ENCODE results near the gene TEAD4.

The TEAD4 gene

DNA sequence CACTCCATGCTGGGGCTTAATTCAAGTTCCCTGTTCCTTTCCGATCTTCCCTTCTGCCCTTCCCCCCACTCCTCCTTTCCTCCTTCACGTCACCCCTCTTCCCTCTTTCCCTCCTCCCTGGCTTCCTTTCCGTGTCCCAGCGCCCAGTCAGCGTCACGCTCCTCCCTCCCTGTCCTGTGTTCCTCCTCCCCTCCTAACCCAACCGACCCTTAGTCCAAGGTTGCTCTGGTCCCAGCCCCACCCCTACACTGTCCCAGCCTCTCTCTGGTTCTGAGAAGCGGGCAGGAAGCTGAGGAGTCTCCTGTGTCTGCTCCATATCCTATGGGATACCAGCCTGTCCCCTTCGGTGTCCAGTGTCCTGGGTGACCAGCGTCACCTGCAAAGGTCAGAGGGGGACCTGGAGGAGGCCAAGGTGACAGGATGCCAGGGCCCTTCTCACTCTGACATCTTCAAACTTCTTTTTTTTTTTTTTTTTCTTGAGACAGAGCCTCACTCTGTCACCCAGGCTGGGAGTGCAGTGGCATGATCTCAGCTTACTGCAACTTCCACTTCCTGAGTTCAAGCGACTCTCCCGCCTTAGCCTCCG is 61.7 kb downstream of the TEAD4 start:
- H3K4me3 ChIP-seq (ENCODE audit: low read length) = no peak overlapping the region
- TF ChIP-seq, protein P1, sequence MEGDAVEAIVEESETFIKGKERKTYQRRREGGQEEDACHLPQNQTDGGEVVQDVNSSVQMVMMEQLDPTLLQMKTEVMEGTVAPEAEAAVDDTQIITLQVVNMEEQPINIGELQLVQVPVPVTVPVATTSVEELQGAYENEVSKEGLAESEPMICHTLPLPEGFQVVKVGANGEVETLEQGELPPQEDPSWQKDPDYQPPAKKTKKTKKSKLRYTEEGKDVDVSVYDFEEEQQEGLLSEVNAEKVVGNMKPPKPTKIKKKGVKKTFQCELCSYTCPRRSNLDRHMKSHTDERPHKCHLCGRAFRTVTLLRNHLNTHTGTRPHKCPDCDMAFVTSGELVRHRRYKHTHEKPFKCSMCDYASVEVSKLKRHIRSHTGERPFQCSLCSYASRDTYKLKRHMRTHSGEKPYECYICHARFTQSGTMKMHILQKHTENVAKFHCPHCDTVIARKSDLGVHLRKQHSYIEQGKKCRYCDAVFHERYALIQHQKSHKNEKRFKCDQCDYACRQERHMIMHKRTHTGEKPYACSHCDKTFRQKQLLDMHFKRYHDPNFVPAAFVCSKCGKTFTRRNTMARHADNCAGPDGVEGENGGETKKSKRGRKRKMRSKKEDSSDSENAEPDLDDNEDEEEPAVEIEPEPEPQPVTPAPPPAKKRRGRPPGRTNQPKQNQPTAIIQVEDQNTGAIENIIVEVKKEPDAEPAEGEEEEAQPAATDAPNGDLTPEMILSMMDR (conservative IDR thresholded peaks at IDR 0.05; ENCODE audit: low read length) = no peak
- DNase-seq (ENCODE audit: low read depth) = no peak

DNA sequence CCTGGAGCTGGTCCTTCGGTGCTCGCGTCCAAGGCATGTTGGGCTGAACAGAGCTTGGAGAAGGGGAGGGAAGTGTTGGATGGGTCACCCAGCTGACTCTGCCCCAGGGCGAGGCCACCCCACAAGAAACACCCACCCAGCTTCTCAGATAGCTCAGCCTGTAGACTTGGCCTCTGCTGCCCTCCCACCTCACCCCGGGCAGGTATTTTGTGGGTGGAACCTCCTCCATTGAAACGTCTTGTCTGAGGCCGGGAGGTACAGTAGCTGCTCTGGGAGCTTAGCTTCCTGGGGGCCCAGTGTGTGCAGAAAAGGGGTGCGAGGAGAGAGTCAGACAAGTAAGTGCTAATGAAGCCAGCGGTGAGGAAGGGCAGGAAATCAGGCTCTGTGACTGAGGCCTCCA is 63.2 kb downstream of the TEAD4 start:
- DNase-seq (ENCODE audit: low read depth) = no peak
- TF ChIP-seq, protein P1 (conservative IDR thresholded peaks at IDR 0.05; ENCODE audit: low read length) = no peak
- H3K4me3 ChIP-seq (ENCODE audit: low read length) = no peak overlapping the region

DNA sequence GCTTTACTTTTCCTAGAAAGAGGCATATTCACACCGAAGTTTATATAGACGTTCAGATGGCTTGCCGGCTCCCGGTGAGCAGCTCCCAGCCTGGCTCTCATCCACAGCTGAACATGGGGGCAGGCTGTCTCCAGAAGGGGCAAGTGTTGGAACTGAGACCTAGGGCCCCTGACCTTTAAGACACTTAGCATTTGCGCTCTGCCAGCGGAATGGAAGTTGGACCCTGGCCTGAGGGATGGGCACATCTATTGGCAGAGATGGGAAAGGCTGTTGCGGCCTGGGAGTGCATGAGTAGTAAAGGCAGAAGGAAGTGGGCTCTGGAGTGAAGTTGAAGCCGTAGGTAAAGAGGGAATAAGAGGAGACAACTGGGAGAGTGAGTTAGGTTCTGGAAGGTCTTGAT is 63.8 kb downstream of the TEAD4 start:
- DNase-seq (ENCODE audit: low read depth) = no peak
- TF ChIP-seq, protein P1 (conservative IDR thresholded peaks at IDR 0.05; ENCODE audit: low read length) = no peak
- H3K4me3 ChIP-seq (ENCODE audit: low read length) = no peak overlapping the region

DNA sequence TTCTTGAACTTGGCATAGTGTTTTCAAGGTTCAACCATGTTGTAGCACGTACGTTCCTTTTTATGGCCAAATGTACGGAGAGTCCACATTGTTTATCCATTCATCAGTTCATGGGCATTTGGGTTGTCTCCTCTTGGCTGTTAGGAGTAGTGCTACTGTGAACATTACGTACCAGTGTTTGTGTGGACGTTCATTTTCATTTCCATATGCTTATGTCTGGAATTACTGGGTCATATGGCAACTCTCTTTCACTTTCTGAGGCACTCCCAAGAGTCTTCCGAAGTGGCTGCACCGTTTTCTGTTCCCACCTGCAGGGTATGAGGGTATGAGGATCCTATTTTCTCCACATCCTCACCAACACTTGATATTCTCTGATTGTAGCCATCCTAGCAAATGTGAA is 68.9 kb downstream of the TEAD4 start:
- no peak overlapping the region for H3K4me3 ChIP-seq (ENCODE audit: low read length)
- no peak for DNase-seq (ENCODE audit: low read depth)
- TF ChIP-seq, protein P1 (conservative IDR thresholded peaks at IDR 0.05; ENCODE audit: low read length) = no peak

DNA sequence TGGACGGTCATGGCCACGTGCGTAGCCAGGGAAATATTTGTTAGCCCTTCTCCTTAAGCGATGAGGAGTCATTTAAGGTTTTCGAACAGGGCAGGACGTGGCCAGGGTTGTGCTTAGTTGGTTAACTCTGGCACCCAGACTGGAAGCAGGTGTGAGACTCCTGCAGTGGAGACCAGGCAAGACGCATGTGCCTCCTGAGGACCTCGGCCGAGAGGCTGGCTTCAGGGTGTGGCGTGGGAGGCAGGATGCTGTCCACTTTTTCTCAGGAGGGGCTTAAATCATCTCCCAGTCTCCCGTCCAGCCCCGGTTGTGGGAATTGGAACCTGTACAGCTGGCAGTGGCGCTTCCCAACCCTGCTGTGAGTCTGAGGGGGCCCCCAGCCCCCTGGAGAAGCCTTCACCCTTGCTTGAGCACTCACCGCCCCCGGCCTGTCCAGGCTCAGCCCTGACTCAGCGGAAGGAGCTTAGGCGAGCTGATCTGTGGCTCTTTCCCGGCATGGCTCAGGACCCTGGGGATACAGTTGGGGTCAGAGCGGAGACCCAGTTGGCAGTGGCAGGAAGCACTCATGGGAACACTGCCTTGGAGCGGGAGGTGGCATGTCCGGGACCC is 71.7 kb downstream of the TEAD4 start:
- H3K4me3 ChIP-seq (ENCODE audit: low read length) = no peak overlapping the region
- TF ChIP-seq, protein P1 (conservative IDR thresholded peaks at IDR 0.05; ENCODE audit: low read length) = no peak

DNA sequence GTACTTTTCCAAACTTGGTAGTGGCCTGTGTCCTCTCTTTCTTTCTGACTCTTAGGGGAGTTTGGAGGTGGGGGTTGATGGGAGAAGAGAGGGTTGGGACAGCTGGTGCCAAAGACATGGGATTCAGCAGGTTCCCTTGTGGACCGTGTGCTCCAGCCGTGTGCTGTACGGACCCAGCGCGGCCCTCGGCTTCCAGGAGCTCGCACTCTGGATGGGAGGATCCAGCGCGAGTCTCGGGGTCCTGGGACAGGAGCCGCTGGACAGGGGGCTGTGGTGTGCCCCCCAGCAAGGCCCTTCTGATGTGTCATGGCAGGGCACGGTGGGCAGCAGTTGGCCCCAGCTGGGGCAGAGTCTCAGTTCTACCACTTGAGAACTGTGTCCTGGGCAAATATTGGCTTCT is 73.0 kb downstream of the TEAD4 start:
- TF ChIP-seq, protein P1 (conservative IDR thresholded peaks at IDR 0.05; ENCODE audit: low read length) = no peak
- no peak overlapping the region for H3K4me3 ChIP-seq (ENCODE audit: low read length)
- DNase-seq (ENCODE audit: low read depth) = no peak

More for the DNA sequence above, 71.7 kb downstream of the TEAD4 start:
- DNase-seq (ENCODE audit: low read depth) = no peak

All from AG10803 (cell line).